Measurements from ENCODE around the gene ZSWIM4. TPM values are rescaled to one million over a fixed set of nuclear protein-coding genes. Genes with fewer than 3 reads are reported as not detected.
A peak's percentile ranks its signal among the peaks of the same experiment; 100 is the strongest.
"Not testable (repeated sequence)": the region's sequence is repeated elsewhere in the genome, so short reads cannot be mapped to it uniquely, and the experiment has no call there.

The ZSWIM4 gene
- polyA plus RNA-seq, 1 donor from 2014 or later: 1.2 TPM

- H3K4me1 Mint-ChIP-seq: peaks cover 23 to 29% (median 27%) of the 10 kb centered on the region in 3 donors
- H3K27me3 Mint-ChIP-seq: no peaks in the 10 kb centered on the region
- H3K27ac Mint-ChIP-seq: peak overlapping the region; percentile 62 to 91 (median 84)
- H3K4me3 Mint-ChIP-seq: peak overlapping the region; percentile 64 to 92 (median 81)
- no peaks in the 10 kb centered on the region for H3K9me3 Mint-ChIP-seq
- no peaks in the 10 kb centered on the region for H3K36me3 Mint-ChIP-seq
These were observed 4.9 kb upstream of the ZSWIM4 start for GRCh38 chr19:13790354-13790753.

DNA sequence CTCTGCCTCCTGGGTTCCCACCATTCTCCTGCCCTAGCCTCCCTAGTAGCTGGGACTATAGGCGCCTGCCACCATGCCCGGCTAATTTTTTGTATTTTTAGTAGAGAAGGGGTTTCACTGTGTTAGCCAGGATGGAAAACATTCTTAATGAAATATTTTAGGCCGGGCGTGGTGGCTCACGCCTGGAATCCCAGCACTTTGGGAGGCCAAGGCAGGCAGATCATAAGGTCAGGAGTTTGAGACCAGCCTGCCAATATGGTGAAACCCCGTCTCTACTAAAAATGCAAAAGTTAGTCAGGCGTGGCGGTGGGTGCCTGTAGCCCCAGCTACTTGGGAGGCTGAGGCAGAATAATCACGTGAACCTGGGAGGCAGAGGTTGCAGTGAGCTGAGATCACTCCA lies 1.9 kb upstream of the ZSWIM4 start:
- H3K9me3 Mint-ChIP-seq, H3K27me3 Mint-ChIP-seq, H3K36me3 Mint-ChIP-seq, H3K27ac Mint-ChIP-seq: not testable (repeated sequence)
- Mint-ChIP-seq H3K4me3 (peak overlapping the region in 3 of 4 donors; percentile 12 to 99 (median 72)), H3K4me1 (peaks cover 23 to 29% (median 27%) of the 10 kb centered on the region in 3 donors)

GRCh38 chr19:13794398-13794756 lies 866 bp upstream of the ZSWIM4 start:
- no peaks in the 10 kb centered on the region for H3K9me3 Mint-ChIP-seq
- peaks cover 18 to 23% (median 22%) of the 10 kb centered on the region in 3 donors for H3K4me1 Mint-ChIP-seq
- H3K4me3 Mint-ChIP-seq: peak overlapping the region; percentile 93 to 100 (median 99)
- H3K27ac Mint-ChIP-seq: peak overlapping the region; percentile 95 to 99 (median 97)
- no peaks in the 10 kb centered on the region for H3K36me3 Mint-ChIP-seq
- H3K27me3 Mint-ChIP-seq: no peaks in the 10 kb centered on the region

GRCh38 chr19:13795595-13796300 lies 505 bp downstream of the ZSWIM4 start:
- peak overlapping the region in 2 of 3 donors; percentile 95 to 98 for H3K27ac Mint-ChIP-seq
- H3K27me3 Mint-ChIP-seq: no peaks in the 10 kb centered on the region
- no peaks in the 10 kb centered on the region for H3K36me3 Mint-ChIP-seq
- peak overlapping the region; percentile 76 to 100 (median 99) for H3K4me3 Mint-ChIP-seq
- no peaks in the 10 kb centered on the region for H3K9me3 Mint-ChIP-seq
- peaks cover 11 to 17% (median 16%) of the 10 kb centered on the region in 3 donors for H3K4me1 Mint-ChIP-seq

GRCh38 chr19:13796301-13797057 lies 1.2 kb downstream of the ZSWIM4 start:
- Mint-ChIP-seq H3K36me3 (no peaks in the 10 kb centered on the region), H3K27me3 (no peaks in the 10 kb centered on the region), H3K9me3 (no peaks in the 10 kb centered on the region), H3K4me1 (peaks cover 11 to 17% (median 16%) of the 10 kb centered on the region in 3 donors), H3K4me3 (peak overlapping the region; percentile 71 to 95 (median 82)), H3K27ac (peak overlapping the region in 1 of 3 donors; percentile 98)

DNA sequence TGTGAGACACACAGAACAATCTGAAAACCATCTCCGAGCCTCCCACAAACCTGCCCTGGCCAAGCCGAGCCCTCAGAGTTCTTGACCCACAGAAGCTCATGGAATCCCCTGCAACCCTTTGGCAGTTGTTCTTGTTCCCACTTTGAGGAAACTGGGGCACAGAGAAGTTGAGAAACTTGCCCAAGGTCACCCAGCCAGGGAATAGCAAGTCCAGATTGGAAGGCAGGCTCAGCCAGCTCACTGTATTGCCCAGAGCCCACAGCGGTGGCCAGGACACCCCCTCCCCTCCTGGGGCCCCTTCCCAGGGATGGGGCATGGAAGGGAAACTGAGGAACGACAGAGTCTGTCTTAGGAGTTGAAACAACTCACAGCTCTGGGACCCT lies 1.8 kb downstream of the ZSWIM4 start:
- peak overlapping the region in 1 of 3 donors; percentile 71 for H3K27ac Mint-ChIP-seq
- H3K4me1 Mint-ChIP-seq: peaks cover 11 to 17% (median 16%) of the 10 kb centered on the region in 3 donors
- H3K36me3 Mint-ChIP-seq: no peaks in the 10 kb centered on the region
- H3K4me3 Mint-ChIP-seq: peak overlapping the region in 2 of 4 donors; percentile 71 to 95
- H3K27me3 Mint-ChIP-seq: no peaks in the 10 kb centered on the region
- no peaks in the 10 kb centered on the region for H3K9me3 Mint-ChIP-seq

GRCh38 chr19:13797870-13798269 lies 2.6 kb downstream of the ZSWIM4 start:
- Mint-ChIP-seq H3K36me3 (no peaks in the 10 kb centered on the region), H3K4me1 (peaks cover 11 to 17% (median 16%) of the 10 kb centered on the region in 3 donors), H3K27me3 (no peaks in the 10 kb centered on the region), H3K27ac (peak overlapping the region in 1 of 3 donors; percentile 71), H3K4me3 (peak overlapping the region in 2 of 4 donors; percentile 11 to 71), H3K9me3 (no peaks in the 10 kb centered on the region)

DNA sequence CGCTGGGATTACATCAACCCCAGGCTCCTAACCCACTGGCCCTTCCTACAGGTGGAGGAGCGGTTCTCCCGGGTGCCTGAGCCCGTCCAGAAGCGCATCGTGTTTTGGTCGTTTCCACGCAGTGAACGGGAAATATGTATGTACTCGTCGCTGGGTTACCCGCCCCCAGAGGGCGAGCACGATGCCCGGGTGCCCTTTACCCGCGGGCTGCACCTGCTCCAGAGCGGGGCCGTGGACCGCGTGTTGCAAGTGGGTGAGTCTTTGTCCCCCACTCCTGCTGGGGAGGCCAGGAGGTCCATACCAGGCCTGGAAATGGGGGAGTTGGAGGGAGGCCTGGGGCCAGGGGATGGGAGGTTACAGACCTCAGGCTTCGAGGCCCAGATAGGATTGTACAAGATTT lies 4.4 kb downstream of the ZSWIM4 start:
- Mint-ChIP-seq H3K27ac (no peak overlapping the region), H3K4me1 (peaks cover 6 to 12% (median 11%) of the 10 kb centered on the region in 3 donors), H3K9me3 (no peaks in the 10 kb centered on the region), H3K36me3 (no peaks in the 10 kb centered on the region), H3K4me3 (no peak overlapping the region), H3K27me3 (no peaks in the 10 kb centered on the region)

- H3K4me3 Mint-ChIP-seq: no peak overlapping the region
- no peak overlapping the region for H3K27ac Mint-ChIP-seq
- no peaks in the 10 kb centered on the region for H3K27me3 Mint-ChIP-seq
- no peaks in the 10 kb centered on the region for H3K36me3 Mint-ChIP-seq
- no peaks in the 10 kb centered on the region for H3K9me3 Mint-ChIP-seq
- H3K4me1 Mint-ChIP-seq: no peaks in the 10 kb centered on the region
These were observed 7.8 kb downstream of the ZSWIM4 start for GRCh38 chr19:13803038-13803437.

DNA sequence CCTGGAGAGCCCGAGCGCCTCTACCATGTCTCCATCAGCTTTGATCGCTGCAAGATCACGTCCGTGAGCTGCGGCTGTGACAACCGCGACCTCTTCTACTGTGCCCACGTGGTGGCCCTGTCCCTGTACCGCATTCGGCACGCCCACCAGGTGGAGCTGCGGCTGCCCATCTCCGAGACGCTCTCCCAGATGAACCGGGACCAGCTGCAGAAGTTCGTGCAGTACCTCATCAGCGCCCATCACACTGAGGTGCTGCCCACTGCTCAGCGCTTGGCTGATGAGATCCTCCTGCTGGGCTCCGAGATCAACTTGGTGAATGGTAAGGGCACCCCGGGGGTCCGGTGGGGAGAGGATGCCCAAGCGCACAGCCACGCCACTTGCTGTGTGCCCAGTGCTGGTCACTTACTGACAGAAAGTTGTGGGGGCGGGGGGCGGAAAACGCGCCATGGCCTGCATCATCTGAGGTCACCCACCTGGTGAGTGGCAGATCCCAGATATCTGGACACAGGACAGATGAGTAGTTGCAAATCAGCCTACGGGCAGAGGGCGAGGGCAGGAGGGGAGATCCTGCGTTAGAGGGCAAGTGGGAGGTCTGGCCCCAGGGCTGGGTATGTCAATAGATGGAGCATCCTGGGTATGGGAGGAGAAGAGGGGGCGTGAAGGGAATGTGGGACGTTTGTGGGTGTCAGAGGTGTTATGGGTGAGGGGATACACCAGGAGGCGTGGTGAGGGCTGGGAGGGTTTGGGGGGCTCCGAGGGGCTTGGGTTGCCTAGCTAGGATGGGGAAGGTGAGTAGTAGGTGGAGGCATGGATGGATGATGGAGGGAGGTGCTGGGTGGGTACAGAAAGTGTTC lies 9.8 kb downstream of the ZSWIM4 start:
- H3K27me3 Mint-ChIP-seq: no peaks in the 10 kb centered on the region
- peak overlapping the region in 1 of 4 donors; percentile 60 for H3K4me3 Mint-ChIP-seq
- H3K4me1 Mint-ChIP-seq: no peaks in the 10 kb centered on the region
- H3K36me3 Mint-ChIP-seq: peaks cover 2% of the 10 kb centered on the region
- H3K27ac Mint-ChIP-seq: no peak overlapping the region
- no peaks in the 10 kb centered on the region for H3K9me3 Mint-ChIP-seq

GRCh38 chr19:13806728-13807127 lies 11.5 kb downstream of the ZSWIM4 start:
- no peak overlapping the region for H3K4me3 Mint-ChIP-seq
- no peak overlapping the region for H3K27ac Mint-ChIP-seq
- no peaks in the 10 kb centered on the region for H3K9me3 Mint-ChIP-seq
- no peaks in the 10 kb centered on the region for H3K4me1 Mint-ChIP-seq
- peaks cover 2% of the 10 kb centered on the region for H3K36me3 Mint-ChIP-seq
- H3K27me3 Mint-ChIP-seq: no peaks in the 10 kb centered on the region

GRCh38 chr19:13807421-13808021 lies 12.3 kb downstream of the ZSWIM4 start:
- Mint-ChIP-seq H3K9me3 (no peaks in the 10 kb centered on the region), H3K36me3 (peaks cover 2% of the 10 kb centered on the region), H3K4me3 (no peak overlapping the region), H3K27me3 (no peaks in the 10 kb centered on the region), H3K4me1 (no peaks in the 10 kb centered on the region), H3K27ac (no peak overlapping the region)

DNA sequence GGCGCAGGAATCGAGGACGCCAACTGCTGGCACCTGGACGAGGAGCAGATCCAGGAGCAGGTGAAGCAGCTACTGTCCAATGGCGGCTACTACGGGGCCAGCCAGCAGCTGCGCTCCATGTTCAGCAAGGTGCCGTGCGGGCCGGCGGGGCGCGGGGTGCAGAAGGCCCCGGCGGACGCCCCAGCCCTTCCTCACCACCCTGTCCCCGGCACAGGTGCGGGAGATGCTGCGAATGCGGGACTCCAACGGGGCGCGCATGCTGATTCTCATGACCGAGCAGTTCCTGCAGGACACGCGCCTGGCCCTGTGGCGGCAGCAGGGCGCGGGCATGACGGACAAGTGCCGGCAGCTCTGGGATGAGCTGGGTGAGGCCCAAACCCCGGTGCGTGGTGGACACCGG lies 13.6 kb downstream of the ZSWIM4 start:
- Mint-ChIP-seq H3K36me3 (peaks cover 2% of the 10 kb centered on the region), H3K27ac (no peak overlapping the region), H3K4me3 (no peak overlapping the region), H3K4me1 (no peaks in the 10 kb centered on the region), H3K9me3 (no peaks in the 10 kb centered on the region), H3K27me3 (no peaks in the 10 kb centered on the region)

GRCh38 chr19:13812544-13812943 lies 17.3 kb downstream of the ZSWIM4 start:
- Mint-ChIP-seq H3K9me3 (no peaks in the 10 kb centered on the region), H3K4me3 (no peak overlapping the region), H3K27me3 (no peaks in the 10 kb centered on the region), H3K27ac (no peak overlapping the region), H3K36me3 (peaks cover 2% of the 10 kb centered on the region), H3K4me1 (no peaks in the 10 kb centered on the region)
